ENCODE measurements around the gene IP6K2. TPM values are rescaled to one million over a fixed set of nuclear protein-coding genes. Genes with fewer than 3 reads are reported as not detected.

The IP6K2 gene
- total and polyA plus RNA-seq, 2 of the 13 experiments (the other 11 are each of a cell fraction or from before 2014, with no cell fraction given) = 85.5 to 112 TPM

GRCh38 chr3:48656061-48656840, 60.8 kb downstream of the IP6K2 start (continued):
- TF ChIP-seq ZNF773 (CRISPR knock-in tag; IDR thresholded peaks at IDR 0.05; ENCODE audit: borderline replicate concordance) (peak; percentile 47; the same call in 1 of the 2 replicates), PHF8 (CRISPR knock-in tag; IDR thresholded peaks at IDR 0.05) (peak; percentile 18; the same call in 1 of the 2 replicates), SP1 (IDR thresholded peaks at IDR 0.05) (no peak), SP1 (CRISPR knock-in tag; IDR thresholded peaks at IDR 0.05) (peak; percentile 70; the same call in 1 of the 2 replicates), ZBTB33 (CRISPR knock-in tag; IDR thresholded peaks at IDR 0.05) (peak; percentile 78), HMGXB4 (CRISPR knock-in tag; IDR thresholded peaks at IDR 0.05; ENCODE audit: borderline replicate concordance in 1 of 2, low read depth in 1 of 2) (peak; percentile 32 to 78; a peak in 2 of 4 replicates), SNAPC4 (CRISPR knock-in tag; IDR thresholded peaks at IDR 0.05) (no peak), SOX6 (IDR thresholded peaks at IDR 0.05) (no peak), SOX6 (CRISPR knock-in tag; IDR thresholded peaks at IDR 0.05) (no peak), CBFB (CRISPR knock-in tag; IDR thresholded peaks at IDR 0.05) (peak; percentile 31; the same call in 1 of the 2 replicates), ZBTB7B (CRISPR knock-in tag; IDR thresholded peaks at IDR 0.05) (peak; percentile 41; the same call in 1 of the 2 replicates), ZNF782 (CRISPR knock-in tag; IDR thresholded peaks at IDR 0.05; ENCODE audit: borderline replicate concordance) (no peak), GTF3A (CRISPR knock-in tag; conservative IDR thresholded peaks at IDR 0.05) (no peak), TBX2 (CRISPR knock-in tag; IDR thresholded peaks at IDR 0.05; ENCODE audit: borderline replicate concordance) (0 out of 2 replicates have a peak, but pooled peaks have one; percentile 49), FOXC1 (CRISPR knock-in tag; IDR thresholded peaks at IDR 0.05; ENCODE audit: borderline replicate concordance) (0 out of 2 replicates have a peak, but pooled peaks have one; percentile 26), HOXA9 (CRISPR knock-in tag; IDR thresholded peaks at IDR 0.05; ENCODE audit: borderline replicate concordance) (0 out of 2 replicates have a peak, but pooled peaks have one; percentile 25), ZKSCAN5 (CRISPR knock-in tag; IDR thresholded peaks at IDR 0.05) (no peak), CTCF (CRISPR knock-in tag; IDR thresholded peaks at IDR 0.05) (peak; percentile 64)

All from HepG2 (cell line).